ENCODE data around the gene ZIM2. TPM values are rescaled to one million over a fixed set of nuclear protein-coding genes. Genes with fewer than 3 reads are reported as not detected.

ZIM2 gene
- polyA plus RNA-seq, 1 donor (not counting 4 experiments of a cell fraction or from before 2014, with no cell fraction given), result not detected

- Histone ChIP-seq H4K20me1 (ENCODE audit: control insufficient read depth, extremely low read depth, insufficient read depth, low read length) (no peaks in the 10 kb centered on the region), H3K79me2 (ENCODE audit: control insufficient read depth, insufficient read depth, low read length) (no peaks in the 10 kb centered on the region), H3K9me1 (ENCODE audit: control insufficient read depth, extremely low read depth, insufficient read depth, low read length) (no peaks in the 10 kb centered on the region), H3K36me3 (ENCODE audit: control insufficient read depth in 2 of 2, extremely low read depth in 1 of 2, insufficient read depth in 2 of 2, low read length in 2 of 2) (no peaks in the 10 kb centered on the region), H3K4me3 (ENCODE audit: control insufficient read depth in 2 of 3, extremely low read depth in 1 of 3, insufficient read depth in 2 of 3, low read depth in 1 of 3, low read length in 3 of 3) (no peak overlapping the region), H3K9ac (ENCODE audit: control insufficient read depth, extremely low read depth, insufficient read depth, low read length) (no peak overlapping the region), H3K9me3 (ENCODE audit: control insufficient read depth, low read depth, low read length) (peaks cover 9% of the 10 kb centered on the region), H3K27me3 (ENCODE audit: control insufficient read depth, extremely low read depth, insufficient read depth, low read length) (no peaks in the 10 kb centered on the region), H3K4me1 (ENCODE audit: control insufficient read depth, extremely low read depth, insufficient read depth, low read length) (no peaks in the 10 kb centered on the region), H3K4me2 (ENCODE audit: control insufficient read depth, extremely low read depth, insufficient read depth, low read depth, low read length) (no peak overlapping the region), H3K27ac (ENCODE audit: control insufficient read depth, insufficient read depth, low read length) (no peak overlapping the region), H2AFZ (ENCODE audit: control insufficient read depth, low read length) (no peak overlapping the region)
- dilution Hi-C loops (cut with MboI; ENCODE audit: extremely low pct_ligation_motif_present, low sequenced_read_pairs), result no loop called here
- DNase-seq (ENCODE audit: low read depth, low spot score) (no peak), FAIRE-seq (no peak)
- TF ChIP-seq EZH2 (IDR thresholded peaks at IDR 0.05; ENCODE audit: low read length) (no peak), CTCF (optimal IDR thresholded peaks at IDR 0.05 in 1 of 3, IDR thresholded peaks at IDR 0.05 in 1 of 3, conservative IDR thresholded peaks at IDR 0.05 in 1 of 3; ENCODE audit: extremely low read depth in 1 of 3, insufficient read depth in 2 of 3, low read length in 3 of 3) (no peak)
These were observed 10.9 kb downstream of the ZIM2 start for GRCh38 chr19:56829596-56829995.

- no peak overlapping the region for H3K4me3 ChIP-seq (ENCODE audit: control insufficient read depth in 2 of 3, extremely low read depth in 1 of 3, insufficient read depth in 2 of 3, low read depth in 1 of 3, low read length in 3 of 3)
- H3K4me2 ChIP-seq (ENCODE audit: control insufficient read depth, extremely low read depth, insufficient read depth, low read depth, low read length), result no peak overlapping the region
- H3K9me3 ChIP-seq (ENCODE audit: control insufficient read depth, low read depth, low read length), result peaks cover 7% of the 10 kb centered on the region
- TF ChIP-seq CTCF (optimal IDR thresholded peaks at IDR 0.05 in 1 of 3, IDR thresholded peaks at IDR 0.05 in 1 of 3, conservative IDR thresholded peaks at IDR 0.05 in 1 of 3; ENCODE audit: extremely low read depth in 1 of 3, insufficient read depth in 2 of 3, low read length in 3 of 3) (no peak), EZH2 (IDR thresholded peaks at IDR 0.05; ENCODE audit: low read length) (no peak)
- DNase-seq (ENCODE audit: low read depth, low spot score) (no peak), FAIRE-seq (no peak)
- no peak overlapping the region for H2AFZ ChIP-seq (ENCODE audit: control insufficient read depth, low read length)
- dilution Hi-C loops (cut with MboI; ENCODE audit: extremely low pct_ligation_motif_present, low sequenced_read_pairs), result no loop called here
- H3K9me1 ChIP-seq (ENCODE audit: control insufficient read depth, extremely low read depth, insufficient read depth, low read length), result no peaks in the 10 kb centered on the region
- no peak overlapping the region for H3K27ac ChIP-seq (ENCODE audit: control insufficient read depth, insufficient read depth, low read length)
- no peaks in the 10 kb centered on the region for H3K36me3 ChIP-seq (ENCODE audit: control insufficient read depth in 2 of 2, extremely low read depth in 1 of 2, insufficient read depth in 2 of 2, low read length in 2 of 2)
- H3K4me1 ChIP-seq (ENCODE audit: control insufficient read depth, extremely low read depth, insufficient read depth, low read length), result no peaks in the 10 kb centered on the region
- H3K27me3 ChIP-seq (ENCODE audit: control insufficient read depth, extremely low read depth, insufficient read depth, low read length), result no peaks in the 10 kb centered on the region
- no peak overlapping the region for H3K9ac ChIP-seq (ENCODE audit: control insufficient read depth, extremely low read depth, insufficient read depth, low read length)
- no peaks in the 10 kb centered on the region for H3K79me2 ChIP-seq (ENCODE audit: control insufficient read depth, insufficient read depth, low read length)
- no peaks in the 10 kb centered on the region for H4K20me1 ChIP-seq (ENCODE audit: control insufficient read depth, extremely low read depth, insufficient read depth, low read length)
These were observed 12.8 kb downstream of the ZIM2 start for GRCh38 chr19:56827708-56828107.
